ENCODE measurements around the gene MARS1. TPM values are rescaled to one million over a fixed set of nuclear protein-coding genes. Genes with fewer than 3 reads are reported as not detected.

MARS1 gene
- total RNA-seq, 2 experiments from 2014 or later: 203 to 204 TPM

DNA sequence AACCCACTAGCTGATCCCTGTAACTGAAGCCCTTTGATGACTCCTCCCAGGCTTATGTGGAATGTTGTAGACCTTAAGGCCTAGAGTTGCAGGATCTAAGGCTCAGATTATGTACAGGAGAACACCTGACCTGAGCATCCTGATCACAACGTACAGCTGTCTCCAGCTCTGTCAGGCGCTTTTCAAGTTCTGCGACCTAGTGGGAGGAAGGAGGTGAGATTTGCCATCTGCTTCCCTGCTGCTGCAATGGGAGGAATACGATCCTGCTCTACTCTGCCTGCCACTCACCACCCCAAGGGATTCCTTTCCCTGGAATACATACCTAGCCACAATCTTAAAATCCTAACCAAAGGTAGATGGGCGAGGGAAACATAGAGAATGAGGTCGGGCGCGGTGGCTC is 45.2 kb downstream of the MARS1 start:
- no peaks in the 10 kb centered on the region for H3K9me3 ChIP-seq (ENCODE audit: control insufficient read depth in 1 of 2, insufficient read depth in 1 of 2, low read length in 2 of 2)
- DNase-seq (no peak), ATAC-seq (ENCODE audit: poor library complexity) (no peak)
- intact Hi-C loops (cut with DNase I, micrococcal nuclease): no loop called here
- no peaks in the 10 kb centered on the region for H3K9me3 Mint-ChIP-seq
- CTCF ChIA-PET: no interaction called here
- H3K27ac ChIP-seq (ENCODE audit: low read depth in 1 of 2, low read length in 2 of 2): no peak overlapping the region
- H3K27ac Mint-ChIP-seq: no peak overlapping the region
- no peaks in the 10 kb centered on the region for H3K27me3 Mint-ChIP-seq
- peaks cover 73% of the 10 kb centered on the region for H3K36me3 ChIP-seq (ENCODE audit: insufficient read depth, low read length)
- H3K27me3 ChIP-seq (ENCODE audit: control insufficient read depth in 1 of 2, insufficient read depth in 2 of 2, low read length in 2 of 2): no peaks in the 10 kb centered on the region
- no peaks in the 10 kb centered on the region for H3K4me1 ChIP-seq (ENCODE audit: insufficient read depth, low read length)
- H3K36me3 Mint-ChIP-seq (ENCODE audit: low read depth): peaks cover 87% of the 10 kb centered on the region
- H3K4me3 Mint-ChIP-seq: no peak overlapping the region
- H3K4me1 Mint-ChIP-seq (ENCODE audit: low read depth): no peaks in the 10 kb centered on the region
- TF ChIP-seq CTCF (IDR thresholded peaks at IDR 0.05): no peak
- POLR2A ChIA-PET: no interaction called here
- H3K4me3 ChIP-seq (ENCODE audit: low read length): no peak overlapping the region

DNA sequence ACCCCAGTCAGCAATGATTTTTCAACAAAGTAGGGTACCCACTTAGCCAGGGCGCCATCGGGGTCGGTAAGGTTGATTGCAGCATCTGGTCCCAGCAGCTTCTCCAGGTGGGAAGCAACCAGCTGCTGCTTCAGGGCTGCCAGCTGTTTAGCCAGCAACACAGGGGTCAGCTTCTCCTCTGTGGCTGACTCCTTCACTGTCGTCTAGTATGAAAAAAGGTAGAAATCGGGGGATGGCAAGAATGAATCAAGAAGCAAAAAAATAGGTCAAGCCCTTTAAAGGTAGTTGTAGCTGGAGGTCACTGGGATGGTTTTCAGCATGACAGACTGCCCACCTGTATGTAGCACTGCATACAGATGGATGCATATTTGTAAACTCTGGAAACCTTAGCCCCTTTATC is 46.4 kb downstream of the MARS1 start:
- peaks cover 69% of the 10 kb centered on the region for H3K36me3 ChIP-seq (ENCODE audit: insufficient read depth, low read length)
- DNase-seq (no peak), ATAC-seq (ENCODE audit: poor library complexity) (no peak)
- intact Hi-C loops (cut with DNase I, micrococcal nuclease): no loop called here
- H3K27me3 Mint-ChIP-seq: no peaks in the 10 kb centered on the region
- no peak overlapping the region for H3K4me3 Mint-ChIP-seq
- ChIA-PET POLR2A (interaction anchor here (1.1 to 1.2 kb wide), 2 partner anchors 11 to 13 kb away, joined by 3 read pairs; no protein-coding TSS in a partner anchor), CTCF (no interaction called here)
- no peak overlapping the region for H3K27ac Mint-ChIP-seq
- no peak overlapping the region for H3K27ac ChIP-seq (ENCODE audit: low read depth in 1 of 2, low read length in 2 of 2)
- no peak for TF ChIP-seq CTCF (IDR thresholded peaks at IDR 0.05)
- H3K4me1 ChIP-seq (ENCODE audit: insufficient read depth, low read length): no peaks in the 10 kb centered on the region
- H3K4me3 ChIP-seq (ENCODE audit: low read length): no peak overlapping the region
- H3K9me3 ChIP-seq (ENCODE audit: control insufficient read depth in 1 of 2, insufficient read depth in 1 of 2, low read length in 2 of 2): no peaks in the 10 kb centered on the region
- peaks cover 88% of the 10 kb centered on the region for H3K36me3 Mint-ChIP-seq (ENCODE audit: low read depth)
- H3K27me3 ChIP-seq (ENCODE audit: control insufficient read depth in 1 of 2, insufficient read depth in 2 of 2, low read length in 2 of 2): no peaks in the 10 kb centered on the region
- H3K4me1 Mint-ChIP-seq (ENCODE audit: low read depth): peaks cover 6% of the 10 kb centered on the region
- H3K9me3 Mint-ChIP-seq: no peaks in the 10 kb centered on the region

GRCh38 chr12:57534991-57535543 is 47.2 kb downstream of the MARS1 start:
- TF ChIP-seq CTCF (IDR thresholded peaks at IDR 0.05): no peak
- peaks cover 6% of the 10 kb centered on the region for H3K4me1 Mint-ChIP-seq (ENCODE audit: low read depth)
- peaks cover 63% of the 10 kb centered on the region for H3K36me3 ChIP-seq (ENCODE audit: insufficient read depth, low read length)

More at GRCh38 chr12:57534991-57535543, 47.2 kb downstream of the MARS1 start:
- Histone ChIP-seq H3K27ac (ENCODE audit: low read depth in 1 of 2, low read length in 2 of 2) (no peak overlapping the region), H3K4me3 (ENCODE audit: low read length) (no peak overlapping the region), H3K27me3 (ENCODE audit: control insufficient read depth in 1 of 2, insufficient read depth in 2 of 2, low read length in 2 of 2) (no peaks in the 10 kb centered on the region), H3K4me1 (ENCODE audit: insufficient read depth, low read length) (no peaks in the 10 kb centered on the region), H3K9me3 (ENCODE audit: control insufficient read depth in 1 of 2, insufficient read depth in 1 of 2, low read length in 2 of 2) (no peaks in the 10 kb centered on the region)
- H3K4me3 Mint-ChIP-seq: no peak overlapping the region
- ChIA-PET POLR2A (interaction anchor here (1.2 kb wide), 1 partner anchor 10 kb away, joined by 3 read pairs; no protein-coding TSS in a partner anchor), CTCF (no interaction called here)
- intact Hi-C loops (cut with DNase I, micrococcal nuclease): no loop called here
- H3K36me3 Mint-ChIP-seq (ENCODE audit: low read depth): peaks cover 86% of the 10 kb centered on the region
- DNase-seq (no peak), ATAC-seq (ENCODE audit: poor library complexity) (no peak)
- no peaks in the 10 kb centered on the region for H3K9me3 Mint-ChIP-seq
- H3K27ac Mint-ChIP-seq: no peak overlapping the region
- no peaks in the 10 kb centered on the region for H3K27me3 Mint-ChIP-seq
